GM18861 (cell line): Measurements from ENCODE around the gene SFT2D1.
"Not testable (repeated sequence)": the region's sequence is repeated elsewhere in the genome, so short reads cannot be mapped to it uniquely, and the experiment has no call there.

Experiments used
- ATAC-seq: cut with Tn5 transposase; IDR thresholded peaks from one replicate; pipeline ENCODE4 v1.9.1; 2021; ENCODE audit not compliant: unreplicated experiment

The SFT2D1 gene

DNA sequence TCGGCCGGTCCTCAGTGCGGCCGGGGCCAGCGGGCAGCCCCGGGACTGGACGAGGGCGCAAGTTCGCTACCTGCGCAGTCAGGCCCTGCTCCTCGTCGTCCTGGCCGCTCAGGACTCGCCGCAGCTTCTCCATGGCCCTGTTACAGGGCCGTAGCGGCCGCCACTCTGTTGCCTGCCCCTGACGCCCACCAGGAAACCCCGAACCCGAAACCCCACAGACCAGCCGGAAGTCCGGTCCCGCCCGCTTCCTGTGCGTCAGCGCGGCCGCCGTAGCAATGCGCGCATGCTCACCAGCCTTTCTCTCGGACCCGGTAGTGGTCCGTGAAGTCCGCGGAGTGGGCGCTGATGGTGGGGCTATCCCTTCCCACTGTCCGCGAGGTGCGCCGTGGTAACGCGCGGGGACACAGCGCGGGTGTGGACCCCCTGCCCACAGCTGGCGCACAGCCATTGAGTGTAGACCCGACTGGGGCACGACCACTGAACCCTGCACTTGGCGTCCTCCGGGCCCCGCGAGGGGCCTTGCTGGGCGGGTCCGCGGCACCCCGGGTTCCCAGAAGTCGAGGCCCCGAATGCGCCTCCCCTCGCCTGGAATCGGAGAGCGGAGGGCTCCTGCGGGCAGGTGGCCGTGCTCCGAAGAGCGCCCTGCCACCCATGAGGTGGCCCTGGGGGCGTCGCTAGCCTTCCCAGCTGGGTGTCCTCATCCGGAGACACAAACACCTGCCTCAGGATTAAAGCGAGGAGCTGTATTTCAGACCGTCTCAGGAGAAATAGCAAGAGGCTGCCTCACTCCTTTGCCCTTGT is at the start of gene SFT2D1:
Gene SFT2D1 (minus strand): TSS at position 197 of the 801 bp plus-strand sequence. CDS start 64 bp downstream, at position 133.
- ATAC-seq = peak; percentile 90

DNA sequence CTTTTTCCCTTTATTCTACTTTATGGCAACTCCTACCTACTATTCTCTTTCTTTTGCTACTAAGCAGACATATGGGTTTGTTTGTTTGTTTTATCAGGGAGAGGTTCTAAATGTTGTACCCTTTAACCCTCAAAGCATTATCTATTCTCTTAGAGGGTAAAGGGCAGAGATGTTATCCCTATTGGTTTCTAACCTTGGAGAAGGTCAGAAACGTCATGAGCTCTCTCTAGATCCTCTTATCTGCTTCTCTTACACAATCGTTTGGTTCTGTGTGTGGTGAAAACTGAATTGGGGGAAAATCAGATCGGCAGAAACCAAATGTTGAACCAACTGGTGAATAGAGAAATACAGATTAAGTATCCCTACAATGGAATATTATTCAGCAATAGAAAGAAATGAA is 46.8 kb upstream of the SFT2D1 start:
- no peak for ATAC-seq

- no peak for ATAC-seq
These were observed 46.1 kb upstream of the SFT2D1 start for GRCh38 chr6:166388290-166389004.

GRCh38 chr6:166387642-166388289 is 45.4 kb upstream of the SFT2D1 start:
- no peak for ATAC-seq

GRCh38 chr6:166387098-166387497 is 44.8 kb upstream of the SFT2D1 start:
- ATAC-seq = not testable (repeated sequence)

DNA sequence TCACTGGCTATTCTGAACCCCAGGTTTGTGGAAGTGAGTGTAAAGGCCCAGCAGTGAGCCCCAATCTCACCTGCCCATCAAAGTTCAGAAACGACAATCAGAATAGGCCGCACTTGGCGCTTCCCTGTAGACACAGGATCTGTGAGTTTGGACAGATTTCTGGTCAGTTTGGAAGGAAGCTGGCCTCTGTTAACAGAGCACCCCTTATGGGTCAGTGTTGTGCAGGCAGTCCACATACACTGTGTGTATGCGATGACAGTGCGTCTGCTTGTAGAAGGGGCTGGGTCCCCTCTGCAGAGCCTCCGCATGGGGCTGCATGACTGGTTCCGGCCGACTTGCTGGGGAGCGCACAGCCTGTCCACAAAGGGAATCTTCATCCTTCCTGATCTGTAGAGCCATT is 43.8 kb upstream of the SFT2D1 start:
- no peak for ATAC-seq

- not testable (repeated sequence) for ATAC-seq
These were observed 41.5 kb upstream of the SFT2D1 start for GRCh38 chr6:166383802-166384363.

DNA sequence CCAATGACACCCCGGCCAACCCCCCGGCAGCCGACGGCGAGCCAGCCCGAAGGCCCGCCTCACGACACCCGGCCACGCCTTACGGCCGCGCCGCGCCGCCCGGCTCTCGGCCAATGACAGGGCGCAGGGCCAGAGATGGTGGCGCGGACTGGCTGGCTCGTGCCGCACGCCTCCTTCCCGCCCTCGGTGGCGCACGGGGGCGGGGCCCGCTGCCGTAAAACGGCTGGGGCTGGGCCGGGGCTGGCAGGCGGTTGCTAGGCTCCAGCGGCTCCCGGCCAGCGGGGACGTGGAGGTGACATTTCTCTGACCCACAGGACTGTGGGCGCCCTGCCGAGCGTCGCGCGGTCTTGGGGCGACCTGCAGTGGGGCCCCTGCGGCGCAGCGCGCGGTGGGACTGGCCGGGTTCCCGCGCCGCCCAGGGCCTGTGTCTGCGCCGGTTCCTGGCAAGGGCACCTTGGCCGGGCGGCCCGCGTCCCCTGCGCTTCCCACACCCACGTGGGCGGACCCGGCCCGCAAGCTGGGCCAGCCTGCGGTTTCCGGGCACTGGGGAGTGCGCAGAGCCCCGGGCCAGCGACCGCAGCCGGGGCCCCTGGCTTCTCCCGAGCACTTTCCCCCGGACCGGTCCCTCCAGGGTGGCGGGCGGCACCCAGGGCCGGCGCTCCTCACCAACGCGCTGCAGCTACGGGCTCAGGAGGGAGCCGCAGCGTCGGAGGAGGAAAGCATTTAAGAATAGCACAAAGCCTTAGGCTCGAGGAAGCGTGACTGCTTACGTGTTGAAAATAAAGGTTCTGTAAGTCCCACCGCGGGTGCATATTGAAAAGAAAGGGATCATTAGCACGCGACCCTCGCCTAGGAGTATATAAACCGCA is 40.8 kb upstream of the SFT2D1 start, which contains the start of gene MPC1:
Gene MPC1 (minus strand): TSS at position 8 of the 869 bp plus-strand sequence. CDS start 64 bp downstream, outside the sequence.
- peak; percentile 79 for ATAC-seq

- ATAC-seq = no peak
These were observed 40.2 kb upstream of the SFT2D1 start for GRCh38 chr6:166382500-166382932.

GRCh38 chr6:166381733-166382499 is 39.6 kb upstream of the SFT2D1 start:
- peak; percentile 41 for ATAC-seq

GRCh38 chr6:166381381-166381732 is 39.0 kb upstream of the SFT2D1 start:
- no peak for ATAC-seq

DNA sequence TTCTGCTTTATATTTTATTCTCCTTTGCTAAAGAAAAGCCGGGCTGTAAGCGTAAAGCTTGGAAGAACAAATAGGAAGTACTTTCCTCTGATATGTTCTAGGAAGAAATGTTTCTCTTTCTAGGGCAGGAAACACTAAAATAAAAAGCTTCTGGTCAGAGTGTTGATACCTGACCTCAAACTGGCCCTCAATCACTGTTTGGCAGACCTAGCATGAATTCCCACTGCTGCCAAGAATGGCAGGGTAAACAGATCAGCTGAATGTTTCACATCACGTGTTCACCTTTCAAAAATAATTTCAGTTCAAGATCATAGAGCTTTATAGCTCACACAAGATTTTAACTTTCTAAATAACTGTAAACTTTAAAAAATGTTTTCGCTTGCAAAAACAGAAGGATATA is 37.5 kb upstream of the SFT2D1 start:
- ATAC-seq = no peak

DNA sequence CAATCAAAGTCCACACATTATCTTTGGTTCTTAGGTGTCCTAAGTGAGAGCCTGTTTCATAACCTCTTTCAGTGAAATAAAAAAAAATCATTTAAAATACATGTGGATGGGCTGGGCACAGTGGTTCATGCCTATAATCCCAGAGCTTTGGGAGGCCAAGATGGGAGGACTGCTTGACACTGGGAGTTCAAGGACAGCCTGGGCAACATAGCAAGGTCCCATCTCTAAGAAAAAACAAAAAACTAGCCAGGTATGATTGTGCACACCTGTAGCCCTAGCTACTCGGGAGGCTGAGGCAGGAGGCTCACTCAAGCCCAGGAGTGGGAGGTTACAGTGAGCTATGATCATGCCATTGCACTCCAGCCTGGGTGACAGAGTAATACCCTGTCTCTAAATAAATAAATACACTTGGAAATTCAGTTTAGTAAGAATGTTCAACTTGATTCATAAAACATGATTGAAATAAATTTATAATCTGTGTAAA is 36.8 kb upstream of the SFT2D1 start:
- ATAC-seq = no peak

DNA sequence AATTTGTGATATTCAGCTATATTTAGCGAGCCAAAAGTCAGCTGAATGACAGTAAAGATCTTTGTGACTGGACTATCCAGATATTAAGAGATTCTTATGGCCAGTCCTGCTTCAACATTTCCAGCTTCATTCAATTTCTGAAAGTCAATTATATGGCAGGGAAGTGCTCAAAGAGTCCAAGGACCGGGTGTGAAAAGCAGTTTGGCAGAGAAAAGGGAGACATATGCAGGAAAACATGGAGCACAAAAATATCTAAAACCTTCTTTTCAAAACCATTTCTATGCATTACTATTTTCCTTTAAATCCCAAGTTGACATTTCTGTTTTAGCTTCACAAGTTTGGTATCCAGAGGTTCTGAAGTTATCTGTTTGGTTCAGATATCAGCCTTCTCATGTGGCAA is 35.4 kb upstream of the SFT2D1 start:
- ATAC-seq = no peak

- no peak for ATAC-seq
These were observed 32.7 kb upstream of the SFT2D1 start for GRCh38 chr6:166375013-166375412.

DNA sequence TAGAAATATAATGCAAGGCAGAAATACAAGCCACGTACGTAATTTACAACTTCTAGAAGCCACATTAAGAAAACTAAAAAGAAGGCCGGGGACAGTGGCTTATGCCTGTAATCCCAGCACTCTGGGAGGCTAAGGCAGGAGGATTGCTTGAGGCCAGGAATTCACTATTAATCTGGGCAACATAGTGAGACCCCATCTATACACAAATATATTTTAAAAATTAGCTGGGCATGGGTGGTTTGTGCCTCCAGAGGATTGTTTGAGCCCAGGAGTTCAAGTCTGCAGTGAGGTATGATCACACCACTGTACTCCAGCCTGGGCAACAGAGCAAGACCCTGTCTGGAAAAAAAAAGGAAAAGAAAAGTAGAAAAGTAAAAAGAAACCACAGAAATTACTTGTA is 28.1 kb upstream of the SFT2D1 start:
- no peak for ATAC-seq

GRCh38 chr6:166369782-166370181 is 27.4 kb upstream of the SFT2D1 start:
- no peak for ATAC-seq

DNA sequence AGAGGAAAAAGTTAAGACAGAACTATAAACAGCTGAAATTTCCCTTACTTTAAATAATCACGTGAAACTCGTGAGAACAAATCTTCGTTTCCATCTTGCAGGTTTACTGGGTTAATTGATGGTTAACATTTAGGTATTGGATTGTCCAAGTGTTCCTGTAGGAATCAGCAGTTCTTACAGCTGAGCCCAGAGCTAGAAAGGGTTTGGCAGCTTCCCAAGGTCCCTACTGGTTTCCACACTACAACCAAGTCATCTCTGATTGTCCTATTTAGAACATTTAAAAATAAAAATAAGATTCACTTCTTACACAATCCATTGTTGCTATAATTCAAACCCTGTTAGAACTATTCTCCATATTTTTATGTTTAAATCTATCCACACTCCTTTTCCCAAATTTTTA is 24.6 kb upstream of the SFT2D1 start:
- ATAC-seq = no peak

DNA sequence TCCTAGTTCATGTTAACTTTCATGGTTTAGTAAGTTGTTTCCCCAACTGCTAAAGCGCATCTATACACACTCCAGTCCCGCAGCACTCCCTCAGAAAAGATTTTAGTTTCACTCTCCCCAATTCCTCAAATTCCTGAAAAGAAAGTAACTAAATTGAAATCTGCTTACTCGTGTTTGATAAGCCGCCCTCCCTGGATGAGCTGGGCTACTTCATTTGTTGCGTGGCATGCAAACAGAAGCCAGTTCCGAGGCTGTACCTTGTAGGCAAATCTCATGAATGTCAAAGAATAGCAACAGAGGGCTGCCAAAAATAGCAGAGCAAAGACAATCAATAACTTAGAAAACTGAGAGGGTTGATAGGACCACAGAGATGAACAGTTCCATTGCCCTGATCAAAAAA is 23.5 kb upstream of the SFT2D1 start:
- peak; percentile 90 for ATAC-seq

GRCh38 chr6:166365221-166365620 is 22.9 kb upstream of the SFT2D1 start:
- ATAC-seq = no peak
